Upper lobe of right lung (tissue), 1 donor: ENCODE results near the gene GPR45. TPM values are rescaled to one million over a fixed set of nuclear protein-coding genes. Genes with fewer than 3 reads are reported as not detected.

Experiments used
- ATAC-seq: fragments of 200-7000 bp; cut with Tn5 transposase; one replicate; pipeline ENCODE4 v1.9.1; 2020; ENCODE audit warnings: mild to moderate bottlenecking, moderate library complexity
- DNase-seq: peaks from one replicate; pipeline ENCODE4 v3.0.0-alpha.2; 2020
- H3K27ac ChIP-seq: fragments of 200-600 bp; one replicate; pipeline ENCODE4 v1.8.0; 2022
- H3K27me3 ChIP-seq: fragments of 200-600 bp; one replicate; pipeline ENCODE4 v1.8.0; 2022; ENCODE audit warnings: mild to moderate bottlenecking
- H3K36me3 ChIP-seq: fragments of 200-600 bp; one replicate; pipeline ENCODE4 v1.8.0; 2022
- H3K4me1 ChIP-seq: fragments of 200-600 bp; one replicate; pipeline ENCODE4 v1.8.0; 2022
- H3K4me3 ChIP-seq: fragments of 200-600 bp; one replicate; pipeline ENCODE4 v1.8.0; 2022; ENCODE audit warnings: mild to moderate bottlenecking
- H3K9me3 ChIP-seq: fragments of 200-600 bp; one replicate; pipeline ENCODE4 v1.8.0; 2022
- CTCF ChIP-seq: fragments of 200-600 bp; IDR thresholded peaks from one replicate; pipeline ENCODE4 v1.8.0; 2022; ENCODE audit warnings: antibody characterized with exemption
- intact Hi-C: fragments of 100-400 bp; cut with DNase I; formaldehyde crosslinking; loops from one replicate; pipeline ENCODE4 v1.11.0; 2022
- total RNA-seq: library from RNA; stranded (reverse); fragmentation: NEBNext Ultra II Directional; extraction: Animal tissue kit (Norgen Biotek cat#: 25700); gene quantifications from one replicate; pipeline ENCODE4 v1.2.1, GENCODE V29; 2021
- donor health status: DM: no; HTN: yes; CAD: no; lungs with severe emphysema.

GPR45 gene
- total RNA-seq, 1 donor from 2014 or later: not detected

- ATAC-seq: no peak
- Histone ChIP-seq H3K9me3 (no peaks in the 10 kb centered on the region), H3K4me1 (no peaks in the 10 kb centered on the region), H3K27me3 (no peaks in the 10 kb centered on the region), H3K4me3 (no peak overlapping the region), H3K36me3 (no peaks in the 10 kb centered on the region), H3K27ac (no peak overlapping the region)
- no peak for TF ChIP-seq CTCF
- no peak for DNase-seq
- intact Hi-C loops: no loop called here
Measured at GRCh38 chr2:105255979-105256378, 14.4 kb downstream of the GPR45 start.

- TF ChIP-seq CTCF: no peak
- Histone ChIP-seq H3K4me3 (no peak overlapping the region), H3K9me3 (no peaks in the 10 kb centered on the region), H3K36me3 (no peaks in the 10 kb centered on the region), H3K4me1 (no peaks in the 10 kb centered on the region), H3K27ac (no peak overlapping the region), H3K27me3 (no peaks in the 10 kb centered on the region)
- intact Hi-C loops: no loop called here
- ATAC-seq (no peak), DNase-seq (no peak)
Measured at GRCh38 chr2:105256431-105257047, 15.0 kb downstream of the GPR45 start.

GRCh38 chr2:105257981-105258380 lies 16.4 kb downstream of the GPR45 start:
- no peak for TF ChIP-seq CTCF
- intact Hi-C loops: no loop called here
- no peak for ATAC-seq
- Histone ChIP-seq H3K4me3 (no peak overlapping the region), H3K4me1 (no peaks in the 10 kb centered on the region), H3K9me3 (no peaks in the 10 kb centered on the region), H3K27me3 (no peaks in the 10 kb centered on the region), H3K27ac (no peak overlapping the region), H3K36me3 (no peaks in the 10 kb centered on the region)
- no peak for DNase-seq

GRCh38 chr2:105258835-105259350 lies 17.4 kb downstream of the GPR45 start:
- H3K27me3 ChIP-seq: no peaks in the 10 kb centered on the region
- no peak overlapping the region for H3K4me3 ChIP-seq
- H3K36me3 ChIP-seq: peaks cover 6% of the 10 kb centered on the region
- H3K27ac ChIP-seq: no peak overlapping the region
- no peak for TF ChIP-seq CTCF
- no peak for DNase-seq
- intact Hi-C loops: no loop called here
- no peaks in the 10 kb centered on the region for H3K4me1 ChIP-seq
- ATAC-seq: no peak
- H3K9me3 ChIP-seq: no peaks in the 10 kb centered on the region

GRCh38 chr2:105261061-105261460 lies 19.5 kb downstream of the GPR45 start:
- DNase-seq (no peak), ATAC-seq (peak; percentile 32)
- no peak for TF ChIP-seq CTCF
- Histone ChIP-seq H3K4me1 (no peaks in the 10 kb centered on the region), H3K4me3 (no peak overlapping the region), H3K27me3 (no peaks in the 10 kb centered on the region), H3K9me3 (no peaks in the 10 kb centered on the region), H3K36me3 (peaks cover 18% of the 10 kb centered on the region), H3K27ac (no peak overlapping the region)
- intact Hi-C loops: no loop called here

- no peaks in the 10 kb centered on the region for H3K9me3 ChIP-seq
- no peaks in the 10 kb centered on the region for H3K27me3 ChIP-seq
- peaks cover 35% of the 10 kb centered on the region for H3K36me3 ChIP-seq
- no peaks in the 10 kb centered on the region for H3K4me1 ChIP-seq
- intact Hi-C loops: no loop called here
- H3K27ac ChIP-seq: no peak overlapping the region
- TF ChIP-seq CTCF: no peak
- no peak for DNase-seq
- no peak for ATAC-seq
- H3K4me3 ChIP-seq: no peak overlapping the region
Measured at GRCh38 chr2:105262651-105263091, 21.1 kb downstream of the GPR45 start.
